ENCODE data around the gene FAM184A.
"Not testable (repeated sequence)": the region's sequence is repeated elsewhere in the genome, so short reads cannot be mapped to it uniquely, and the experiment has no call there.

Gene FAM184A

GRCh38 chr6:119020597-119021561 is 57.6 kb downstream of the FAM184A start:
- no peaks in the 10 kb centered on the region for H3K36me3 ChIP-seq (ENCODE audit: control insufficient read depth, insufficient read depth, low read length)

GRCh38 chr6:119015165-119015564 is 63.3 kb downstream of the FAM184A start:
- not testable (repeated sequence) for H3K9me3 ChIP-seq (ENCODE audit: control insufficient read depth, low read length); H3K27ac ChIP-seq (ENCODE audit: insufficient read depth, low read depth, low read length, poor library complexity, severe bottlenecking); H3K4me1 ChIP-seq (ENCODE audit: control insufficient read depth, insufficient read depth, low read length); H3K4me3 ChIP-seq (ENCODE audit: insufficient read depth, low read depth, low read length); H3K27me3 ChIP-seq (ENCODE audit: control insufficient read depth, insufficient read depth, low read length, poor library complexity, severe bottlenecking); H3K36me3 ChIP-seq (ENCODE audit: control insufficient read depth, insufficient read depth, low read length)
- WGBS, 2 experiments = 96 to 97% methylated on average over 22 of the region's 22 CpGs

More at GRCh38 chr6:119020597-119021561, 57.6 kb downstream of the FAM184A start:
- WGBS, 2 experiments = 87 to 88% methylated on average over 1 to 2 of the region's 2 CpGs
- H3K27me3 ChIP-seq (ENCODE audit: control insufficient read depth, insufficient read depth, low read length, poor library complexity, severe bottlenecking) = no peaks in the 10 kb centered on the region
- no peak overlapping the region for H3K4me3 ChIP-seq (ENCODE audit: insufficient read depth, low read depth, low read length)
- H3K4me1 ChIP-seq (ENCODE audit: control insufficient read depth, insufficient read depth, low read length) = no peaks in the 10 kb centered on the region
- no peaks in the 10 kb centered on the region for H3K9me3 ChIP-seq (ENCODE audit: control insufficient read depth, low read length)
- H3K27ac ChIP-seq (ENCODE audit: insufficient read depth, low read depth, low read length, poor library complexity, severe bottlenecking) = no peak overlapping the region

DNA sequence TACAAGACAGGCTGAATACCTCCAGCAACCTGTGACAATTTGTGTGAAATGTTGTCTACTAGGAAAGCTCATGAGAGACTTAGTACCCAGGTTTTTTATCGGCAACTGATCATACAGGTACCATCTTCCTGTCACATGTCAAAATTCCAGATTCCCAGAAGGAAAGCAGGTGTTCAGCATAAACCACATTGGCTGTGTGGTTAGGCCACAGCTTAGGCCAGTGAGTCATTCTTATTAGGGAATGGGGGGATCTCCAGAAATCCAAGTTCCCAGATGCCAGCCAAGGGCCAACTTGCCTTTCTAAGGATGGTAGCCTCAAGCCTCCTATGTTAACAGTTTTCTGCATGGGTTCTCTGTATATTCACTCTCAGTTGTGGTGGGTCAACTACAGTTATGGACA is 65.9 kb downstream of the FAM184A start:
- Histone ChIP-seq H3K9me3 (ENCODE audit: control insufficient read depth, low read length) (no peaks in the 10 kb centered on the region), H3K36me3 (ENCODE audit: control insufficient read depth, insufficient read depth, low read length) (peaks cover 9% of the 10 kb centered on the region), H3K27me3 (ENCODE audit: control insufficient read depth, insufficient read depth, low read length, poor library complexity, severe bottlenecking) (no peaks in the 10 kb centered on the region), H3K4me3 (ENCODE audit: insufficient read depth, low read depth, low read length) (no peak overlapping the region), H3K4me1 (ENCODE audit: control insufficient read depth, insufficient read depth, low read length) (no peaks in the 10 kb centered on the region), H3K27ac (ENCODE audit: insufficient read depth, low read depth, low read length, poor library complexity, severe bottlenecking) (no peak overlapping the region)
- WGBS, 2 experiments = 100% methylated on average over 1 of the region's 1 CpG

GRCh38 chr6:119009266-119009665 is 69.2 kb downstream of the FAM184A start:
- not testable (repeated sequence) for H3K27ac ChIP-seq (ENCODE audit: insufficient read depth, low read depth, low read length, poor library complexity, severe bottlenecking); H3K27me3 ChIP-seq (ENCODE audit: control insufficient read depth, insufficient read depth, low read length, poor library complexity, severe bottlenecking); H3K4me1 ChIP-seq (ENCODE audit: control insufficient read depth, insufficient read depth, low read length); H3K4me3 ChIP-seq (ENCODE audit: insufficient read depth, low read depth, low read length); H3K36me3 ChIP-seq (ENCODE audit: control insufficient read depth, insufficient read depth, low read length); H3K9me3 ChIP-seq (ENCODE audit: control insufficient read depth, low read length)
- WGBS, 2 experiments = 83 to 97% methylated on average over 3 of the region's 3 CpGs

GRCh38 chr6:119006974-119007373 is 71.5 kb downstream of the FAM184A start:
- 100% methylated on average over 1 of the region's 2 CpGs; no CpG with 5 or more reads in 1 of the 2 experiments for WGBS, 2 experiments
- no peaks in the 10 kb centered on the region for H3K27me3 ChIP-seq (ENCODE audit: control insufficient read depth, insufficient read depth, low read length, poor library complexity, severe bottlenecking)
- H3K9me3 ChIP-seq (ENCODE audit: control insufficient read depth, low read length) = no peaks in the 10 kb centered on the region
- H3K4me1 ChIP-seq (ENCODE audit: control insufficient read depth, insufficient read depth, low read length) = no peaks in the 10 kb centered on the region
- H3K4me3 ChIP-seq (ENCODE audit: insufficient read depth, low read depth, low read length) = no peak overlapping the region
- H3K36me3 ChIP-seq (ENCODE audit: control insufficient read depth, insufficient read depth, low read length) = peaks cover 9% of the 10 kb centered on the region
- H3K27ac ChIP-seq (ENCODE audit: insufficient read depth, low read depth, low read length, poor library complexity, severe bottlenecking) = no peak overlapping the region

DNA sequence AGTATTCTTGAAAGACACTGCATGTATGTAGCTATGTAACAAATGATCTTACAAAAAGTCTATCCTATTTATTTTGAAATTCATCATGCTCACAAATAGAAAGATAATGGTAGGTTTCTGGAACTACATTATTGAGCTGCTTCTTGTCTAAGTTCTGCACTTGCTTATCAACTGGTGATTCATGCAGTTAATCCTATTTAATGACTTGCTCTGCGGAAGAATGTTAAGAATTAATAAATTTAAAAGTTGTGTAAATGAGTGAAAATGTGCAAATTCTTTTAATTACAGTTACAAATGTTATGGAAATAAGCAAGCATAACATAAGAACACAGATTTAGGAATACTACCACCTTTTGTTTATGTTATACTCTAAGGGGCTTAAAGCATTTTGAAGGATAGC is 76.4 kb downstream of the FAM184A start:
- Histone ChIP-seq H3K4me3 (ENCODE audit: insufficient read depth, low read depth, low read length) (no peak overlapping the region), H3K9me3 (ENCODE audit: control insufficient read depth, low read length) (no peaks in the 10 kb centered on the region), H3K27me3 (ENCODE audit: control insufficient read depth, insufficient read depth, low read length, poor library complexity, severe bottlenecking) (no peaks in the 10 kb centered on the region), H3K27ac (ENCODE audit: insufficient read depth, low read depth, low read length, poor library complexity, severe bottlenecking) (no peak overlapping the region), H3K4me1 (ENCODE audit: control insufficient read depth, insufficient read depth, low read length) (no peaks in the 10 kb centered on the region), H3K36me3 (ENCODE audit: control insufficient read depth, insufficient read depth, low read length) (no peaks in the 10 kb centered on the region)
- 100% methylated on average over 1 of the region's 1 CpG; no CpG with 5 or more reads in 1 of the 2 experiments for WGBS, 2 experiments

DNA sequence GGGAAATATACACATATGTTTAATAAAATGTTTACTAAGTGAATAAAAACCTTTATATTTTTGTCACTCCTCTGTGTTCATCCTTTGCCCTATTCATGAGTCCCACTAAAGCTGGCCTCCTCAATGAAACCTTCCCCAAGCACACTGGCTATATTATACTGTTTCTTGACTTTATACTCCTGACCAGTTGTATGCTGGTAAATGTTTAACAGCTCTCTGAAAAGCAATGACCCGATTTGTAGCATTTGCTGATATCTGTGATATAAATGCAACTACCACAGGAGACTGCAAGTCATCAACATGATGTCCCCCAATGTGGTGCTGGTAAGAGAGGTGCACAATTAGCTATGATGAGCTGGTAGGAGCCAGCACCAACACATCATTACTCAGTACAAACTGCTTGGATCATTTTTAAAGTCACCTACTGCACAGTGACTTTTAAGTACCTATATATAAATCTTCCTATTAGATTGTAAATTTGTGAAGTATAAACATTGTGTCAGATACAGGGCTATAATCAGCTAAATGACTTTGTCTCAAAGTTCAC is 78.9 kb downstream of the FAM184A start:
- no peaks in the 10 kb centered on the region for H3K4me1 ChIP-seq (ENCODE audit: control insufficient read depth, insufficient read depth, low read length)
- no peak overlapping the region for H3K4me3 ChIP-seq (ENCODE audit: insufficient read depth, low read depth, low read length)
- no peak overlapping the region for H3K27ac ChIP-seq (ENCODE audit: insufficient read depth, low read depth, low read length, poor library complexity, severe bottlenecking)
- H3K36me3 ChIP-seq (ENCODE audit: control insufficient read depth, insufficient read depth, low read length) = no peaks in the 10 kb centered on the region
- WGBS, 2 experiments = 94 to 100% methylated on average over 1 of the region's 1 CpG
- H3K27me3 ChIP-seq (ENCODE audit: control insufficient read depth, insufficient read depth, low read length, poor library complexity, severe bottlenecking) = no peaks in the 10 kb centered on the region
- no peaks in the 10 kb centered on the region for H3K9me3 ChIP-seq (ENCODE audit: control insufficient read depth, low read length)

DNA sequence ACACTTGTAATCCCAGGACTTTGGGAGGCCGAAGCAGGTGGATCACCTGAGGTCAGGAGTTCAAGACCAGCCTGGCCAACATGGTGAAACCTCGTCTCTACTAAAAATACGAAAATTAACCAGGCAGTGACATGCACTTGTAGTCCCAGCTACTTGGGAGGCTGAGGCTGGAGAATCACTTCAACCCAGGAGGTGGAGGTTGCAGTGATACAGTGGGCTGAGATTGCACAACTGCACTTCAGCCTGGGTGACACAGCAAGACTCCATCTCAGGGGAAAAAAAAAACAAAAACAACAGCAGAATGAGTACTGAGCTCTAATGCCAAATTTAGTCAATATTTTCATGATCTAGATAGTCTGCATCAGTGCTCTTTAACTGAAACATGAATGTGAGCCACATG is 81.0 kb downstream of the FAM184A start:
- WGBS, 2 experiments = 92 to 96% methylated on average over 3 of the region's 3 CpGs
- not testable (repeated sequence) for H3K27ac ChIP-seq (ENCODE audit: insufficient read depth, low read depth, low read length, poor library complexity, severe bottlenecking); H3K36me3 ChIP-seq (ENCODE audit: control insufficient read depth, insufficient read depth, low read length); H3K27me3 ChIP-seq (ENCODE audit: control insufficient read depth, insufficient read depth, low read length, poor library complexity, severe bottlenecking); H3K9me3 ChIP-seq (ENCODE audit: control insufficient read depth, low read length); H3K4me1 ChIP-seq (ENCODE audit: control insufficient read depth, insufficient read depth, low read length); H3K4me3 ChIP-seq (ENCODE audit: insufficient read depth, low read depth, low read length)

DNA sequence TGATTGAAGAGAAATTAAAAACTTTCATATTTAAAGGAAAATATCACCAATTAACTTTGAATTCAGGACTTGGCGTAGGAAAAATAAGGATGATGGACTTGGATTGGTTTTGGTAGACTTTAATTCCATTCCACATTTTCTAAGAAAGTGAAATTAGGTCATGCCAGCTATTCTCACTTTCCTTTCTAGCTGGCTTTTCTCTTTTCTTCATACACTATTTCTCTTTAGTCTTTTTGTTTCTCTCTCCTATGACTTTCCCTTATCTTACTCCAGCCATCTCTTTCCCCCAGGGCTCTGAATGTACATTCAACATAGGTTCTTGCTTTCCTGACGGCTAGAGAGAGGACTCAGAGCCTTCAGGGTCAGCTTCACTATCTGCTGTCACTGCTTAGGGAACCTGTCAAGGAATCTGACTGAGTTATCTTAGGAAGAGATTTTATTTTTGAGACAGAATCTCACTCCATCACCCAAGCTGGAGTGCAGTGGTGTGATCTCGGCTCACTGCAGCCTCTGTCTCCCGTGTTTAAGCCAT is 82.1 kb downstream of the FAM184A start:
- H3K27ac ChIP-seq (ENCODE audit: insufficient read depth, low read depth, low read length, poor library complexity, severe bottlenecking) = no peak overlapping the region
- H3K9me3 ChIP-seq (ENCODE audit: control insufficient read depth, low read length) = no peaks in the 10 kb centered on the region
- 96 to 97% methylated on average over 3 to 4 of the region's 4 CpGs for WGBS, 2 experiments
- H3K36me3 ChIP-seq (ENCODE audit: control insufficient read depth, insufficient read depth, low read length) = no peaks in the 10 kb centered on the region
- H3K4me3 ChIP-seq (ENCODE audit: insufficient read depth, low read depth, low read length) = no peak overlapping the region
- no peaks in the 10 kb centered on the region for H3K27me3 ChIP-seq (ENCODE audit: control insufficient read depth, insufficient read depth, low read length, poor library complexity, severe bottlenecking)
- H3K4me1 ChIP-seq (ENCODE audit: control insufficient read depth, insufficient read depth, low read length) = no peaks in the 10 kb centered on the region

DNA sequence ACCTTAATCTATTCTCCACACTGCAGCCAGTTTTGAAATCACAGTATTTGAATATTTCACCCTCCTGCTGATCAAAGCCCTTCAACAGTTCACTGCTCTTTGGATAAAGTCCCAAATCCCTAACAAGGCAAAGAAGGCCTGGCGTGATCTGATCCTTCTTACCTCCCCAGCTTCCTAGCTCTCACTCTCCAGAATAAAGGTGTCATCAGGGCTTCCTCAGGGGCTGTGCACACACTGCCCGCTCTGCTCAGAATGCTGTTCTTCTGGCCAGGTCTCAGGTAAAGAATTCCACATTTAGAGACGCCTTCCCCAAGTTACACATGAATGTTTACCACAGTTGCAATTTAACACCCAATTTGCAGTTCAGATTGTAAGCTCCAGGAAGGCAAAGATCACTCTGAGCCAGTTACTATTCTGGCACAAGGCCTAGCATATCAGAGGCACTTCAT is 84.6 kb downstream of the FAM184A start:
- 89 to 90% methylated on average over 3 of the region's 3 CpGs for WGBS, 2 experiments
- Histone ChIP-seq H3K9me3 (ENCODE audit: control insufficient read depth, low read length) (no peaks in the 10 kb centered on the region), H3K4me1 (ENCODE audit: control insufficient read depth, insufficient read depth, low read length) (no peaks in the 10 kb centered on the region), H3K27me3 (ENCODE audit: control insufficient read depth, insufficient read depth, low read length, poor library complexity, severe bottlenecking) (no peaks in the 10 kb centered on the region), H3K36me3 (ENCODE audit: control insufficient read depth, insufficient read depth, low read length) (no peaks in the 10 kb centered on the region), H3K4me3 (ENCODE audit: insufficient read depth, low read depth, low read length) (no peak overlapping the region), H3K27ac (ENCODE audit: insufficient read depth, low read depth, low read length, poor library complexity, severe bottlenecking) (no peak overlapping the region)

All from ectodermal cell (in vitro differentiated cells).